Cardiac muscle cell (in vitro differentiated cells and primary cell): ENCODE measurements around the gene MTRFR. TPM values are rescaled to one million over a fixed set of nuclear protein-coding genes. Genes with fewer than 3 reads are reported as not detected.

Experiments used
- DNase-seq, 2 donors: peaks; one replicate each; pipeline versions ENCODE4 v3.0.0 to v3.0.0-alpha.2; 2010 to 2017; ENCODE audit warnings: low read depth in 1 of 2, low spot score in 1 of 2
- H3K27ac ChIP-seq: fragments of 200-600 bp; sonication (generic); 2 replicates; pipeline ENCODE4 v1.5.1; 2016
- H3K27me3 ChIP-seq: fragments of 200-600 bp; sonication (generic); 2 replicates; pipeline ENCODE4 v1.6.0; 2016; ENCODE audit warnings: control low read depth
- H3K36me3 ChIP-seq: fragments of 200-600 bp; sonication (generic); 2 replicates; pipeline ENCODE4 v1.5.1; 2016; ENCODE audit warnings: control low read depth
- H3K4me1 ChIP-seq: fragments of 200-600 bp; sonication (generic); 2 replicates; pipeline ENCODE4 v1.8.1; 2017; ENCODE audit warnings: low read depth, mild to moderate bottlenecking, mixed run types
- H3K4me3 ChIP-seq: fragments of 200-600 bp; sonication (generic); 2 replicates; pipeline ENCODE4 v1.5.1; 2016; ENCODE audit warnings: mild to moderate bottlenecking
- H3K9me3 ChIP-seq: fragments of 200-600 bp; sonication (generic); 2 replicates; pipeline ENCODE4 v1.5.1; 2017; ENCODE audit warnings: low read depth, mild to moderate bottlenecking, control low read depth
- CTCF ChIP-seq: IDR thresholded peaks from 2 replicates; pipeline ENCODE4 v1.5.1; 2012; ENCODE audit warnings: low read depth, mild to moderate bottlenecking, low read length
- polyA plus RNA-seq: library from polyadenylated mRNA; unstranded; fragments of >200 nt; fragmentation: Nextera tagmentation; extraction: Ambion mirVana; gene quantifications from 2 replicates; pipeline ENCODE4 v1.2.1, GENCODE V29; 2016
- total RNA-seq: library from RNA; depleted of rRNA; stranded (reverse); fragments of >200 nt; gene quantifications from 2 replicates; pipeline ENCODE4 v1.2.3, GENCODE V29; 2016

Gene MTRFR
- total and polyA plus RNA-seq, 2 experiments from 2014 or later, result 25.8 to 31.9 TPM

DNA sequence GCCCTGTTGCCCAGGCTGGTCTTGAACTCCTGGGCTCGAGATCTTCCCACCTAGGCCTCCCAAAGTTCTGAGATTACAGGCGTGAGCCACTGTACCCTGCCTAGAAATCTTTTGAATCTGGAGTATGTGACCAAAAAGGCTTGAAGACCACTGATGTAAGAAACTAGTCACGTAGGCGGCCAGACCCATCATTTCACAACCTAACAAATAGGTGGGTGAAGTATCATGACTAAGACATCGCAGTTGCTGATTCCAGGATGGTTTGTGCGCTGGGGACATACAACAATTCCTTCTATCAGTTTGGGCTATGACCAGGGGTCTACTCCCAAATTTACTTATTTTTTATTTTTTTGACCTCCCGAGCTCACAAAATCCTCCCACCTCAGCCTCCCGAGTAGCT is 50.2 kb downstream of the MTRFR start:
- H3K9me3 ChIP-seq, result no peaks in the 10 kb centered on the region
- TF ChIP-seq CTCF, result no peak
- no peaks in the 10 kb centered on the region for H3K4me1 ChIP-seq
- no peak overlapping the region for H3K4me3 ChIP-seq
- H3K27ac ChIP-seq, result no peak overlapping the region
- no peaks in the 10 kb centered on the region for H3K36me3 ChIP-seq
- H3K27me3 ChIP-seq, result no peaks in the 10 kb centered on the region
- DNase-seq, result no peak

GRCh38 chr12:123284669-123285068 is 51.4 kb downstream of the MTRFR start:
- Histone ChIP-seq H3K27ac (no peak overlapping the region), H3K4me1 (no peaks in the 10 kb centered on the region), H3K27me3 (no peaks in the 10 kb centered on the region), H3K4me3 (no peak overlapping the region), H3K36me3 (peaks cover 4% of the 10 kb centered on the region), H3K9me3 (no peaks in the 10 kb centered on the region)
- DNase-seq, result no peak
- TF ChIP-seq CTCF, result no peak

- Histone ChIP-seq H3K9me3 (no peaks in the 10 kb centered on the region), H3K4me1 (no peaks in the 10 kb centered on the region), H3K27me3 (no peaks in the 10 kb centered on the region), H3K27ac (peak overlapping the region; percentile 36), H3K36me3 (peaks cover 4% of the 10 kb centered on the region), H3K4me3 (no peak overlapping the region)
- TF ChIP-seq CTCF, result no peak
- DNase-seq, result no peak
Observed at GRCh38 chr12:123286652-123287373, 53.6 kb downstream of the MTRFR start.

DNA sequence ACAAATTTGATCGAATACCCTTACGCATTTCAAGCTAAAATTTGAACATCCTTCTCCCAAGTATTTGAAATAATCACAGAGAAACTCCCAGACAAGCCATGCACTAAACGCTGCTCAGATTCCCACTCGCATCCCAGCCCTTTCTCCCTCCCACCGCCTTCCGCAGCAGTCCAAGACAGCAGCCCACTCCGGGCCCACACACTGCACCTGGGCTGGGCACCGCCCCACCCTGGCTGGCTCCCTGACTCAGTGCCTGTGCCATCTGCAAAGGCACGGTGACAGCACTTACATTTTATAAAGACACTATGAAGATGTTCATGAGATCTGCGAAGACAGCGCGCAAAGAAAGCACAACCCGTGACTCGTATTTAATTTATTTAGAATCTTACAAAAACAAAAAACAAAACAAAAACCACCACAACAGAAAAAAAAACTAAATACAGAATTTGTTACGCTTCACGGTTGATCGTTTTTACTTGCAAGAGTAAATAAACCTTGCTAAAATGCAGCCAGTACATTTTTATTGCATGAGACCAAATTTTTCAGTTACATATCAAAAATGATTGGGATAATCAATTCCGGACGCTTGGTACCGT is 55.6 kb downstream of the MTRFR start:
- Histone ChIP-seq H3K27ac (no peak overlapping the region), H3K27me3 (no peaks in the 10 kb centered on the region), H3K4me1 (no peaks in the 10 kb centered on the region), H3K4me3 (no peak overlapping the region), H3K9me3 (no peaks in the 10 kb centered on the region), H3K36me3 (peaks cover 16% of the 10 kb centered on the region)
- no peak for TF ChIP-seq CTCF
- DNase-seq, result no peak

DNA sequence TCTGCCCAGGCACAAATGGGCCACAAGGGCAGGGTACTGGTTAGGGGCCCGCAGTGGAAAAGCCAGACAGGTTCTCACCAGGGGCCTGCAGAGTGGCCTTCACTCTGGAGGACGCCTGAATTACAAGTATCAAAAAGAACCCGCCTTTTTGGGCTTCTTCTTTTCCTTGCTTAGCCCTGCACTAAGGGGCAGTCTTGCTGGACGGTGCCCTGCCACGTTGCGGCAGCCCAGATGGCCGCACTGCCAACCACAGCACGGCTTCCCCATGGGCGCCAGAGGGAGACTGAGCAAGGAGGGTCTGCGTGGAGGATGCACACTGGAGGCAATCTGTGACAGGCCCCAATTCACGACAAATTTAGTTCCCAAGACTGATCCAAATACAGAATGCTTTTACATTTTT is 56.7 kb downstream of the MTRFR start:
- Histone ChIP-seq H3K4me1 (no peaks in the 10 kb centered on the region), H3K36me3 (peaks cover 23% of the 10 kb centered on the region), H3K9me3 (no peaks in the 10 kb centered on the region), H3K27ac (no peak overlapping the region), H3K4me3 (no peak overlapping the region), H3K27me3 (no peaks in the 10 kb centered on the region)
- DNase-seq, result no peak
- TF ChIP-seq CTCF, result no peak
